Measurements from ENCODE around the gene FERMT1.

DNA sequence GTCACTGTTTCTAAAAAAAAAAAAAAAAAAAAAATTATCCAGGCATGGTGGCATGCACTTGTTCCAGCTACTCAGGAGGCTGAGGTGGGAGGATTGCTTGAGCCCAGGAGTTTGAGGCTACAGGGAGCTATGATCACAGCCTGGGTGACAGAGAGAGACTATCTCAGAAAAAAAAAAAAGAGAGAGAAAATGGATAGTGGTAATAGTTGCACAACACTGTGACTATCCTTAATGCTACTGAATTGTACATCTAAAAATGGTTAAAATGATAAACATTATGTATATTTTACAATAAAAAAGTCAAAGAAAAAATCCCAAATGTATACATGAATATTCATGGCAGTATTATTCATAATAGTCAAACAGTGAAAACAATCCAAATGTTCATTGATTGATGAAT lies 23.0 kb downstream of the FERMT1 start:
- TF ChIP-seq, protein P1, sequence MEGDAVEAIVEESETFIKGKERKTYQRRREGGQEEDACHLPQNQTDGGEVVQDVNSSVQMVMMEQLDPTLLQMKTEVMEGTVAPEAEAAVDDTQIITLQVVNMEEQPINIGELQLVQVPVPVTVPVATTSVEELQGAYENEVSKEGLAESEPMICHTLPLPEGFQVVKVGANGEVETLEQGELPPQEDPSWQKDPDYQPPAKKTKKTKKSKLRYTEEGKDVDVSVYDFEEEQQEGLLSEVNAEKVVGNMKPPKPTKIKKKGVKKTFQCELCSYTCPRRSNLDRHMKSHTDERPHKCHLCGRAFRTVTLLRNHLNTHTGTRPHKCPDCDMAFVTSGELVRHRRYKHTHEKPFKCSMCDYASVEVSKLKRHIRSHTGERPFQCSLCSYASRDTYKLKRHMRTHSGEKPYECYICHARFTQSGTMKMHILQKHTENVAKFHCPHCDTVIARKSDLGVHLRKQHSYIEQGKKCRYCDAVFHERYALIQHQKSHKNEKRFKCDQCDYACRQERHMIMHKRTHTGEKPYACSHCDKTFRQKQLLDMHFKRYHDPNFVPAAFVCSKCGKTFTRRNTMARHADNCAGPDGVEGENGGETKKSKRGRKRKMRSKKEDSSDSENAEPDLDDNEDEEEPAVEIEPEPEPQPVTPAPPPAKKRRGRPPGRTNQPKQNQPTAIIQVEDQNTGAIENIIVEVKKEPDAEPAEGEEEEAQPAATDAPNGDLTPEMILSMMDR (conservative IDR thresholded peaks at IDR 0.05), result no peak
- no peak for TF ChIP-seq ZFX (IDR thresholded peaks at IDR 0.05)

Data from C4-2B (cell line).